Midbrain (tissue), 1 donor: Measurements from ENCODE around the gene RBMS1.
"Not testable (repeated sequence)": the region's sequence is repeated elsewhere in the genome, so short reads cannot be mapped to it uniquely, and the experiment has no call there.

Experiments
- DNase-seq: peaks from one replicate; lab custom pipeline; 2025; lab: John Stamatoyannopoulos, UW

The RBMS1 gene

DNA sequence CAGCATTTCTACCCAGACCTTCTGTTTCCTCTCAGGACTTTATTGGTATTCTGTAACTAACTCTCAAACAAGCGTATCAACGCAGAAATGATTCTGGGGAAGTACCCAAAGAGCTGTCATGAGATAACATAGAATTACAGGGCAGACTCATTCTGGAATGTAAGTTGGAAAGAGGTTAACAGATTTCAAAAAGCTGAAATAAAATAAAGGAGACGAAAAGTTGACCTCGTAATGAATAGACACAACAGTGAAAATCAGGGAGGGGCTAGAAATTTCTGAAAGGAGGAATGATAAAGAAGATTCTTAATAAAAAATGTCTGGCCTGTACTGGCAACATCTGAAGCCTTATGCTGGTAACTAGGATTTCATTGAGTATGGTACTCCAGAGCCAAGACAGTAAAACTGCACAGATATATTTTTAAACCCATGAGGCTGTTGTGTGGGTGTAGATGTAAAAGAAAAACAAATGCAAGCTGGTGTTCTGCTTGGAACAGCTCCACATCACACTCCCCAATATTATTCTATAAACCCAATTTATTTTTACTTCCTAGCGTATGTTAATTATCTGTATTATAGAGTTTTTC lies 23.9 kb downstream of the RBMS1 start:
- DNase-seq: no peak

- no peak for DNase-seq
Measured at GRCh38 chr2:160469164-160469563, 24.4 kb downstream of the RBMS1 start.

DNA sequence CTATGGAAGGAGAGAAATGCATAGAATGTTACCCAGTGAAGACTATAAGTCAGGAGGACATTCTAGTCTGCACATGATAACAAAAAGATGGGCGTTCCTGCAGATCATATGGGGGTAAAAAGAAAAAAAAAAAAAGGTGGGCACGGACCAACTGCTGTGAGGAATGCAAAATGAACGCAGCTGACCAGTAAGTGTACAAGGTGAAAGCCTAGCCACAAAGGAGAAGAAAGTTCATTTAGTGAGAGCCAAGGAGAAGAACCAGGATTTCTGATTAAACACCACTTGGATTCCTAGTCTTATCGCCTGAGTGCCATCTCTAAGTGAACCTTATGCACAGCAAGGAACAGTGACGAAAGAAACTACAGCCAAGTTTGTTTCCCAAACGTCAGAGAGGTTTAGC lies 26.5 kb downstream of the RBMS1 start:
- DNase-seq: no peak

- DNase-seq: no peak
Measured at GRCh38 chr2:160465406-160465805, 28.2 kb downstream of the RBMS1 start.

GRCh38 chr2:160465002-160465401 lies 28.6 kb downstream of the RBMS1 start:
- no peak for DNase-seq

GRCh38 chr2:160464017-160464416 lies 29.6 kb downstream of the RBMS1 start:
- no peak for DNase-seq

GRCh38 chr2:160463245-160463644 lies 30.4 kb downstream of the RBMS1 start:
- no peak for DNase-seq

GRCh38 chr2:160460333-160460731 lies 33.3 kb downstream of the RBMS1 start:
- no peak for DNase-seq

DNA sequence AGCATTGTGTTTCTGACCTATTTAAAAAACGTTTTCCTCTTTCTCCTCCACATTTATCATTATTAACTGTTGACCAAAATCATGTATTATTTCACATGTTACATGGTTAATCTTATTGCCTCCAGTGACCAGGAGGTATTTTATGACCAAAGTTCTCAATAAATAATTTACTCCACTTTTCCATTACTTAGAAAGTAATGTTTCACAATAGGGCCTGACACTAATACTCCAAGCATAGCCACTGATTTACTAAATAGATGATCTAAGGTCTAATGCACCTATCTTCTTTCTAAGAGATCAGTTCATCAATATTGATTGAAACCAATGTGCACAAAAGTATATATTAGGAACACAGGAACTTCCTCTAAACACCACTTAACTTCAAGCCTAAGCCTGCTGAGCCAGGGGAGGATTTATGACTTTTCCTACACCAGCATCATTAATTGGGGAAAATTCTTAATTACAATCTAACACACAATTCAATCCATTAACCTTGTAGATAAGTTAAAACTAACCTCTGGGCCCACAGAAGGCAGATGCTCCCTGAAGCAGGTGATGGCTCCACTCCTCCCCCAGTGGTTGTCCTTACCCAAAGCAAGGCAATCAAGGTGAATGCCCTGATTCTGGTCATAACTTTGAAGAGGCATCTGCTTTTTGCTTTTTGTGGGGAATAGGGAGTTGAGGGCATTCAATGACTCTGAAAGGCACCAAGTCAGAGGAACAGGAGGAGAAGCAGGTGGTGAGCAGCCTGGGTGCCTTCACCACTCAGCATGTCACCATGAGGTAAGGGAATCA lies 33.9 kb downstream of the RBMS1 start:
- no peak for DNase-seq

DNA sequence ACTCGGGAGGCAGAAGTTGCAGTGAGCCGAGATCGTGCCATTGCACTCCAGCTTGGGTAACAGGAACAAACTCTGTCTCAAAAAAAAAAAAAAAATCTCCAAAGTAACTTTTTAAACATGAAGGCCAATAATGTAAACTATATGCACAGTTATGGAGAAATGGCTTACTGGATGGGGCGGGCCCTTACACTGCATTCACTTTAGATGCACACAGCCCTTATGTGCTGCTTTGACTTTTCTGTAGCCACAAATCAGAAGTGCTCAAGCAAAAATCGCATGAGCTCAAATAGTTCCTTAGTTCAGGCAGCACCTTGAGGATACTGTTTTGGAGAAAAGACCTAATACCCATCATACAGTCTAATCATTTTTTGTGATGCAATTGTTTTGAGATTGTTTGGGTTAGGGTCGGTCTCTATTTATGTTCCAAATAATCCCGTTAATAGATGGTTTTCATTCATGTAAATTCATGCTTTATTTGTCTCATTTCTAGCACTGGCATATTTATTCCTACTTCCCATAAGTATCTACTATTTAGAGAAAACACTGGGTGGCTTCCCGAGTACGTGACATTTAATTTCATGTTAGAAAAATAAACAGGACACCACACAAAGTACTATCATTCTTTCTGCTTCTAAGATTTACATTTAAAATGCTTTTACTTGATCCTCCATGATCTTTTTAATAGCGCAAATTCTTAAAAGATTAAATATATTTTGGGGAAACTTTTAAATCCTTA lies 34.7 kb downstream of the RBMS1 start:
- no peak for DNase-seq

DNA sequence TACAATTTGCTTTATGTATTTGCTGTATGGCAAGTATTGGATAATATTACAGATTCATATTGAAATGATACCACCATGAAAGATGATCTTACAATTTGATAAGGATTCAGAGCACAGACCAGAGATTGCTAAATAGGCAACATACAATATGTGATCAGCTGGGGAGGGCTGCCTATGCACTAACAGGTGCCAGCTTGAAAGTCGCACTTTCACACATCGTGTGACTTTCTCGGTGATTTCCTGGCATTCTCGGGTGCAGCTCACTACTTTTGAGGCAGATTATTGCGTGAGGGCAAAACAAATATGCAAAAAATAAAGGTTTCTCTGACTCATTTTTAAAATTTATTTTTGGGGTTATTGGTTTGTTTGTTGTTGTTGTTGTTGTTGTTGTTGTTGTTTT lies 36.0 kb downstream of the RBMS1 start:
- DNase-seq: no peak

GRCh38 chr2:160454070-160454797 lies 39.4 kb downstream of the RBMS1 start:
- no peak for DNase-seq

GRCh38 chr2:160453111-160453820 lies 40.3 kb downstream of the RBMS1 start:
- DNase-seq: no peak

DNA sequence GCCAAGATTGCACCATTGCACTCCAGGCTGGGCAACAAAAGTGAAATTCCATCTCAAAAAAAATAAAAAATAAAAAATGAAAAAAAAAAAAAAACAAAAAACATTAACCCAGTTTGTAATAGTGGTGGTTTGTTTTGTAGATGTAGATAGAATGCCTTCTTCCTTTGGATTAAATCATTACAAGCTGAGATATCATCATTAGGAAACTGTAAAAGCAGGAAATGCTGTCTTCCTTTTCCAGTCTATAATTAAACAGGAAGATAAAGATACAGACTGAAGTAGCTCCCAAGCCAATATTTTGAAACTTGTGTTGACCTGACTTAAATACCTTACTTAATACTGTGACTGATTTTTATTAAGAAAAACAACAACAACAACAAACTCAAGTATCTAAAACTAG lies 43.1 kb downstream of the RBMS1 start:
- DNase-seq: no peak

DNA sequence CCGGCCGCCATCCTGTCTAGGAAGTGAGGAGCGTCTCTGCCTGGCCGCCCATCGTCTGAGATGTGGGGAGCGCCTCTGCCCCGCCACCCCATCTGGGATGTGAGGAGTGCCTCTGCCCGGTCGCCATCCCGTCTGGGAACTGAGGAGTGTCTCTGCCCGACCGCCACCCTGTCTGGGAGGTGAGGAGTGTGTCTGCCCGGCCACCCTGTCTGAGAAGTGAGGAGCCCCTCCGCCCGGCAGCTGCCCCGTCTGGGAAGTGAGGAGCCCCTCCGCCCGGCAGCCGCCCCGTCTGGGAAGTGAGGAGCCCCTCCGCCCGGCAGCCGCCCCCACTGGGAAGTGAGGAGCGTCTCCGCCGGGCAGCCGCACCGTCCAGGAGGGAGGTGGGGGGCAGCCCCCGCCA lies 44.8 kb downstream of the RBMS1 start:
- DNase-seq: not testable (repeated sequence)

GRCh38 chr2:160445673-160446072 lies 47.9 kb downstream of the RBMS1 start:
- no peak for DNase-seq

DNA sequence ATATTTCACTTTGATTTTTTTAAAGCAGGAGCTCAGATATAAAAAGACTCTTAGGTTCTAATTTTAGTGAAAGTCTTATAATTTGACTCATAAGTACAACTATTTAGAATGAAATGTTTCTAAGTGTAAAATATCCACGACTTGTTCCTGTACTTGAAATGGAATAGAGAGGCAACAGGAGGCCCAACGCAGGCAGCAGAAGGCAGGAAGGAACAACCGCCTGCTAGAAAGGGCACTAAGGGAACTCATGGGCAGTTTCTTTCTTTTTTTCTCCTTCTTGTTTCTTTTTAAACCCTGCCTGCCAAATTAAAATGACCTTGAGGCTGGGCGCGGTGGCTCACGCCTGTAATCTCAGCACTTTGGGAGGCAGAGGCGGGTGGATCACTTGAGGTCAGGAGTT lies 51.0 kb downstream of the RBMS1 start:
- no peak for DNase-seq

- no peak for DNase-seq
Measured at GRCh38 chr2:160440888-160441287, 52.7 kb downstream of the RBMS1 start.

DNA sequence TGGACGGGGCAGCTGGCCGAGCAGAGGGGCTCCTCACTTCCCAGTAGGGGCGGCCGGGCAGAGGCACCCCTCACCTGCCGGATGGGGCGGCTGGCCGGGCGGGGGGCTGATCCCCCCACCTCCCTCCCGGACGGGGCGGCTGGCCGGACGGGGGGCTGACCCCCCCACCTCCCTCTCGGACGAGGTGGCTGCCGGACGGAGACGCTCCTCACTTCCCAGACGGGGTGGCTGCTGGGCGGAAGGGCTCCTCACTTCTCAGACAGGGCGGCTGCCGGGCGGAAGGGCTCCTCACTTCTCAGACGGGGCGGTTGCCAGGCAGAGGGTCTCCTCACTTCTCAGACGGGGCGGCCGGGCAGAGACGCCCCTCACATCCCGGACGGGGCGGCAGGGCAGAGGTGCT lies 54.6 kb downstream of the RBMS1 start:
- DNase-seq: not testable (repeated sequence)

DNA sequence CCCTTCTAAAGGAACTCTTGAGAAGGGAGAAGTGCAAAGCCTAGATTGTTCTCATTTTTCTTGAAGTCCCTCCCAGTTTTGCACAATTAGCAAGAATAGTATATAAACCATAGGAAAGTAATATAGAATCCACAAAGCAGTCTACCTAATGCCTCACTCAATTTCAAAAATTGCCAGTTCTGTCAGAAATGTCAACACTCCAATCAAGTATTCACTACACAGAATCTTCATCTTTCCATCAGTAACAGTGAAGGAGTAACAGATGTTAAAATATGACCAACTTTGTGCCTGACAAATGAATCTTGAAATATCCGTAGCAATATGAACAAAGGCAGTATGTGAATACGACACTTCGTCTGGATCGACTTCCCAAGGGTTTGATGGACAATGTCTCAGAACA lies 56.3 kb downstream of the RBMS1 start:
- DNase-seq: no peak

DNA sequence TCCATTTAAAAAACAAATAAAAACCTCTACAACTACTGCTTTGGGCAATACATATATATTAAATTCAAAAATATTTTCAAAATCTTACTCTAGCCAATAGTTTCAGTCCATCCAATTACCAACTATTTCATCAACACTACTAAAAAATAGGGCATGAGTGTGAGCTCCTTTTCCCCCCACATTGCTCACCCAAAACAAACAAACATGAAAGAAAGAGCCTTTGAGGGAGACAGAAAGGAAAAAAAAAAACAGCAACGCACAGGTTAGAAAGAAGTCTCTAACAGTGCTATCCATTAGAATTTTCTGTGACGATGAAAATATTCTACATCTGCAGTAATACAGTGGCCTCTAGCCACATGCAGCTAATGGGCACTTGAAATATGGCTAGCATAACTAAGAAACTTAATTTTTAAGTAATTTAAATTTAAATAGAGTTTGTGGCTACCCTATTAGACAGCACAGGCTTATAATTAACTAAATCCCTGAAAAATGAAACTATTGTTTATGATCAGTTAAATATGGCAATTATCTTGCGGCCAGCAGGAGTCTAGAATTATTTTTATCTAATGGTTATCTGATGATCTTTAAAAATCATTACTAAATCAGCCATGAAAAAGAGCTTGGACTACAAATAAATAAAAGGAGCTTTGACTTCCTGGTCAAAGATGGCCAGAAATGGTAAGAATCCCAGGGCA lies 59.2 kb downstream of the RBMS1 start:
- DNase-seq: no peak
